GM10847 (cell line): ENCODE measurements around the gene DHX40.

Source experiments
- POLR2A ChIP-seq: IDR thresholded peaks from 2 replicates; pipeline ENCODE4 v1.6.1; 2011; ENCODE audit not compliant: insufficient read length; ENCODE audit errors: extremely low read depth

The DHX40 gene

GRCh38 chr17:59638553-59638952 is 73.1 kb downstream of the DHX40 start:
- no peak for TF ChIP-seq POLR2A

DNA sequence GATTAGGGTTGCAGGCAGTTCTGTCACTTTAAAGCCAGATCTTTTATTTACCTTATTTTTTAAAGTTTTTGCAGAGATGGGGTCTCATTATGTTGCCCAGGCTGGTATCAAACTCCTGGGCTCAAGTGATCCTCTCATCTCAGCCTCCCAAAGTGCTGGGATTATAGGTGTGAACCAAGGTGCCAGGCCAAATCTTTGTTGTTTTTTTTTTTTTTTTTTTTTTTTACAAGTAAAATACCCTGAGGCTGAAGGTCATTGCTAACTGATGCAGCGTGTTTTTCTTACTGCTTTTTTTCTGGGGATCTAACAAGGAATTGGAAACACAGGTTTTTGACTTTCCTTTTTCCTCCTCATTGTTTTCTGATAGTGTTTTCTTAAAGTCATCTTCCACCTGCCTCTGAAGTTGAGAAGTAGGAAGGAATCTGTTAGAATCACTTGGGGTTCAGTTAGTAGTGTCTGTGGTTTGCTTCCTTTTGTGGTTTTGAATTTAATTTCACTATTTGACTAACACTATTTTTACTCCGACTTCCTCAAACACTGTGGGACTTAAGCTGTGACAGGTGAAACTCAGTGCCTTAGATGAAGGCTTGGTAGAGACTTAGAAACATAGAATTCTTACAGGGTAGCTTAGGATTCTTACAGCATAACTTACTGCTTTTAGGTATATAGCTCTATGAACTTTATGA is 76.5 kb downstream of the DHX40 start:
- TF ChIP-seq POLR2A, result no peak

DNA sequence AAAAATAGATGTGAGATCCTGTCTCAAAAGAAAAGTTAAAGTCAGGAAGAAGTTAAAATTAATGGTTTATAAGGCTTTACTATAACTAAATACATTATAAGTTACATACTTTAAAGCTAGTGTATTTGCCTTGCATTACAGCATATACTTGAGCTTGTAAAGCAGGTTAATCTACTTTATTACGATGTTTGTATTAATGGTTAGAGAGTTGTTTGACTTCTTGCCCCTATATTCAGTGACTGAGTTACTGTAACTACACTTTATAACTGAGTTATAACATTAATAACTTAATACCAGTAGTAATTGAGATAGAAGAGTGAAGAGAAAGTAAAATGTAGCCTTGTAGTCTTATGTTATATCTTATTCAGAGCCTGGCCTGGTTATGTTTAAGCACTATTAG is 77.2 kb downstream of the DHX40 start:
- no peak for TF ChIP-seq POLR2A

DNA sequence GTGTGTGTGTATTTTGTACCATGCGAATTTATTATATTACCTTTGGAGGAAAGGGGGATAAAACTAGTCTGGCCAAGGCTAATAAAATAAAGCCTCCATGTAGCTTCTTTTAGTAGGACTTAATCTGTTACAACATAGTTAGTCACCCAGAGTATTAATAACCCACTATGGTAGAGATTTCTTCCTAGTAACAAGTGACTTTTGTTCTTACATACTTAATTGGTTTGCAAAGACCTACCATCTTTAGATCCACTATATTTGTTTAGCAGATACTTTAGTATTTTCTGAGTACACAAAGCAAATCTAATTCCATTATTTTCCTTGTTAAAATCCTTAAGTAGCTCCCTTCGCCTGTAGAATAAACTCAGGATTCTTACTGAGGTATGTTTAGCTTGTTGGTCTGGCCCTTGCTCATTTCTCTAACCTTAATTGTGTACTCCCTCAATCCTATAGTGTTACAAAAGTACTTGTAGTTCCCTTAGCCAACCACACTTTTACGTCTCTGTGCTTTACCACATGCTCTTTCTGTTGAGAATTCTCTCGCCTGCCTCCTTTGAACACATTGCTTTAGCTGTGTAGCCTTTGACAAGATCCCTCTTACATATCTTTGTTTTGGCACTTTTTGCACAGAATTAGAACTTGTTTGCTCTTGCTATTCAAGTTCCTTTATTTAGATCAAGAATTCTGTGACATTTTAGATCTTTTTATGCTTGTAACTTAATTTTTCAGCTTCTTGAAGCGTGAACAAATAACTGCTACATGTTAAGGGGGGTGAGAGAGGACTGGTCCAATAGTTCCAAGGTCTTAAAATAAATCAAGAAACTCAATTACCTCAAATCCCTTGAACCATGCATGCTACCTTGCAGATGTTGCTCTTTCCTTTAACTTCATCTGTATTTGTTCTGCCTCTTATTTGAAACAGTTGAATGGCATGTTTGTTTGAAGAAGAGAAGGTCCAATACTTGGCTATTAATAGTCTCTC is 78.0 kb downstream of the DHX40 start:
- TF ChIP-seq POLR2A, result no peak

GRCh38 chr17:59647288-59647687 is 81.9 kb downstream of the DHX40 start:
- no peak for TF ChIP-seq POLR2A

DNA sequence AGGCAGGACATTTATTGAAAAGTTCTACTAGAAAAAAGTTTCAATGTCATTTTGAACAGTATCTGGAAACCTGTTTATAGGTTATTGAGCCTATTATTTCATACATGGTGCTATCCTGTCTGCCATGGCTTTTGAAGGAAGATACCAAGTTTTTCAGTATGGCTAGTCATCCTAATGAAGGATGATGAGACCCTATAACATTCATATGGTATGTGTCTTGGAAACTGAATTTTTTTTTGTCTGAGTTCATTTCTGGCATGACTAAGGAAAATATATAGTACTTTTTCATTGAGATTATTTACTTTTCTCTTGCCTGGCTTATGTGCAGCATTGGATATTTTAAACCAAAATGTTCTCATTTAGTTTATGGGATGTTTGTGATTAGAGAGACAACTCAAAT is 84.5 kb downstream of the DHX40 start:
- no peak for TF ChIP-seq POLR2A

DNA sequence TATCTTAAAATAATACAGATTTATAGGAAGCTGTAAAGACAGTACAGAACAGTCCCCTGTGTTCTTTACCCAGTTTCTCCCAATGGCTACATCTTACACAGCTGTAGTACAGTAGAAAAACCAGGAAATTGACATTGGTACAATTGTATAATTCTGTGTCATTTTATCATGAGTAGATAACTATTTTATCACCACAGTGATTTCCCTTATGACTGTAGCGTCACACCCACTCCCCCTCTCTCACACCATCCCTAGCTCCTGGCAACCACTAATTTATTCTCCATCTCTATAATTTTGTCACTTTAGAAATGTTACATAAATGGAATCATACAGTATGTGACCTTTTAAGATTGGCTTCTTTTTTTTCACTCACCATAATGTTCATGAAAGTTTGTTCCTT is 85.2 kb downstream of the DHX40 start:
- no peak for TF ChIP-seq POLR2A

DNA sequence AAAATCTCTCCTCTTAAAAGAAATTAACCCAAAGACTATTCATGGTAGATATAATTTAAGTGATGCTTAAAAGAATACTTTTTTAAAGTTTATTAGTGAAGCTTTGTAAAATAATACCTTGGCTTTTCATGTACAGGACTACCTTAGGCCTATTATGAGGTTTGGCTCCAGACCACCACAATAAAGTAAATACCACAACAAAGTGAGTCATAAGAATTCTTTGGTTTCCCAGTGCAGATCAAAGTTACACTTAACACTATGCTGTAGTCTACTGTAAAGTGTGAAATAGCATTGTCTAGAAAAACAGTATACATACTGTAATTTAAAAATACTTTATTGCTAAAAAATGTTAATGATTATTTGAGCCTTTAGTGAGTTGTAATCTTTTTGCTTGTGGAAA is 85.9 kb downstream of the DHX40 start:
- TF ChIP-seq POLR2A, result no peak

GRCh38 chr17:59652119-59652518 is 86.7 kb downstream of the DHX40 start:
- TF ChIP-seq POLR2A, result no peak
